ENCODE results near the gene PIH1D1.
"Not testable (repeated sequence)": the region's sequence is repeated elsewhere in the genome, so short reads cannot be mapped to it uniquely, and the experiment has no call there.

The PIH1D1 gene

GRCh38 chr19:49465371-49465770 is 13.8 kb upstream of the PIH1D1 start:
- H3K4me1 ChIP-seq (ENCODE audit: control insufficient read depth, low read depth, low read length): peaks cover 5% of the 10 kb centered on the region
- H3K9me3 ChIP-seq (ENCODE audit: control insufficient read depth, low read depth, low read length): no peaks in the 10 kb centered on the region
- no peak overlapping the region for H3K9ac ChIP-seq (ENCODE audit: low read length)
- no peak overlapping the region for H3K27ac ChIP-seq (ENCODE audit: low read length)
- no peak overlapping the region for H3K4me3 ChIP-seq (ENCODE audit: low read length)
- no peaks in the 10 kb centered on the region for H3K27me3 ChIP-seq (ENCODE audit: control insufficient read depth, insufficient read depth, low read length)
- H3K36me3 ChIP-seq (ENCODE audit: control insufficient read depth, low read depth, low read length): peaks cover 7% of the 10 kb centered on the region

GRCh38 chr19:49463960-49464740 is 12.5 kb upstream of the PIH1D1 start:
- Histone ChIP-seq H3K4me1 (ENCODE audit: control insufficient read depth, low read depth, low read length) (peaks cover 5% of the 10 kb centered on the region), H3K9me3 (ENCODE audit: control insufficient read depth, low read depth, low read length) (no peaks in the 10 kb centered on the region), H3K9ac (ENCODE audit: low read length) (no peak overlapping the region), H3K27ac (ENCODE audit: low read length) (no peak overlapping the region), H3K27me3 (ENCODE audit: control insufficient read depth, insufficient read depth, low read length) (no peaks in the 10 kb centered on the region), H3K4me3 (ENCODE audit: low read length) (no peak overlapping the region), H3K36me3 (ENCODE audit: control insufficient read depth, low read depth, low read length) (no peaks in the 10 kb centered on the region)

- no peaks in the 10 kb centered on the region for H3K4me1 ChIP-seq (ENCODE audit: control insufficient read depth, low read depth, low read length)
- no peaks in the 10 kb centered on the region for H3K36me3 ChIP-seq (ENCODE audit: control insufficient read depth, low read depth, low read length)
- no peak overlapping the region for H3K9ac ChIP-seq (ENCODE audit: low read length)
- H3K27me3 ChIP-seq (ENCODE audit: control insufficient read depth, insufficient read depth, low read length): no peaks in the 10 kb centered on the region
- H3K4me3 ChIP-seq (ENCODE audit: low read length): no peak overlapping the region
- H3K27ac ChIP-seq (ENCODE audit: low read length): no peak overlapping the region
- H3K9me3 ChIP-seq (ENCODE audit: control insufficient read depth, low read depth, low read length): no peaks in the 10 kb centered on the region
Measured at GRCh38 chr19:49462492-49462891, 10.9 kb upstream of the PIH1D1 start.

- Histone ChIP-seq H3K4me1 (ENCODE audit: control insufficient read depth, low read depth, low read length) (no peaks in the 10 kb centered on the region), H3K9ac (ENCODE audit: low read length) (no peak overlapping the region), H3K27ac (ENCODE audit: low read length) (no peak overlapping the region), H3K9me3 (ENCODE audit: control insufficient read depth, low read depth, low read length) (no peaks in the 10 kb centered on the region), H3K36me3 (ENCODE audit: control insufficient read depth, low read depth, low read length) (no peaks in the 10 kb centered on the region), H3K4me3 (ENCODE audit: low read length) (no peak overlapping the region), H3K27me3 (ENCODE audit: control insufficient read depth, insufficient read depth, low read length) (no peaks in the 10 kb centered on the region)
Measured at GRCh38 chr19:49461656-49462055, 10.0 kb upstream of the PIH1D1 start.

- H3K4me3 ChIP-seq (ENCODE audit: low read length); H3K9ac ChIP-seq (ENCODE audit: low read length); H3K27ac ChIP-seq (ENCODE audit: low read length); H3K4me1 ChIP-seq (ENCODE audit: control insufficient read depth, low read depth, low read length); H3K27me3 ChIP-seq (ENCODE audit: control insufficient read depth, insufficient read depth, low read length); H3K9me3 ChIP-seq (ENCODE audit: control insufficient read depth, low read depth, low read length); H3K36me3 ChIP-seq (ENCODE audit: control insufficient read depth, low read depth, low read length): not testable (repeated sequence)
Measured at GRCh38 chr19:49461130-49461529, 9.5 kb upstream of the PIH1D1 start.

- Histone ChIP-seq H3K9ac (ENCODE audit: low read length) (no peak overlapping the region), H3K27me3 (ENCODE audit: control insufficient read depth, insufficient read depth, low read length) (no peaks in the 10 kb centered on the region), H3K36me3 (ENCODE audit: control insufficient read depth, low read depth, low read length) (no peaks in the 10 kb centered on the region), H3K4me1 (ENCODE audit: control insufficient read depth, low read depth, low read length) (no peaks in the 10 kb centered on the region), H3K27ac (ENCODE audit: low read length) (no peak overlapping the region), H3K9me3 (ENCODE audit: control insufficient read depth, low read depth, low read length) (no peaks in the 10 kb centered on the region), H3K4me3 (ENCODE audit: low read length) (no peak overlapping the region)
Measured at GRCh38 chr19:49459388-49459787, 7.8 kb upstream of the PIH1D1 start.

- Histone ChIP-seq H3K9me3 (ENCODE audit: control insufficient read depth, low read depth, low read length) (no peaks in the 10 kb centered on the region), H3K4me3 (ENCODE audit: low read length) (no peak overlapping the region), H3K9ac (ENCODE audit: low read length) (no peak overlapping the region), H3K27me3 (ENCODE audit: control insufficient read depth, insufficient read depth, low read length) (no peaks in the 10 kb centered on the region), H3K27ac (ENCODE audit: low read length) (no peak overlapping the region), H3K36me3 (ENCODE audit: control insufficient read depth, low read depth, low read length) (no peaks in the 10 kb centered on the region), H3K4me1 (ENCODE audit: control insufficient read depth, low read depth, low read length) (peaks cover 4% of the 10 kb centered on the region)
Measured at GRCh38 chr19:49458567-49458903, 6.9 kb upstream of the PIH1D1 start.

- peaks cover 4% of the 10 kb centered on the region for H3K4me1 ChIP-seq (ENCODE audit: control insufficient read depth, low read depth, low read length)
- no peaks in the 10 kb centered on the region for H3K36me3 ChIP-seq (ENCODE audit: control insufficient read depth, low read depth, low read length)
- H3K27ac ChIP-seq (ENCODE audit: low read length): no peak overlapping the region
- no peaks in the 10 kb centered on the region for H3K9me3 ChIP-seq (ENCODE audit: control insufficient read depth, low read depth, low read length)
- no peaks in the 10 kb centered on the region for H3K27me3 ChIP-seq (ENCODE audit: control insufficient read depth, insufficient read depth, low read length)
- no peak overlapping the region for H3K4me3 ChIP-seq (ENCODE audit: low read length)
- no peak overlapping the region for H3K9ac ChIP-seq (ENCODE audit: low read length)
Measured at GRCh38 chr19:49456326-49456725, 4.7 kb upstream of the PIH1D1 start.

- Histone ChIP-seq H3K4me3 (ENCODE audit: low read length) (no peak overlapping the region), H3K27me3 (ENCODE audit: control insufficient read depth, insufficient read depth, low read length) (no peaks in the 10 kb centered on the region), H3K4me1 (ENCODE audit: control insufficient read depth, low read depth, low read length) (peaks cover 4% of the 10 kb centered on the region), H3K27ac (ENCODE audit: low read length) (no peak overlapping the region), H3K9me3 (ENCODE audit: control insufficient read depth, low read depth, low read length) (no peaks in the 10 kb centered on the region), H3K9ac (ENCODE audit: low read length) (no peak overlapping the region), H3K36me3 (ENCODE audit: control insufficient read depth, low read depth, low read length) (no peaks in the 10 kb centered on the region)
Measured at GRCh38 chr19:49455773-49456172, 4.2 kb upstream of the PIH1D1 start.

- Histone ChIP-seq H3K27ac (ENCODE audit: low read length) (peak overlapping the region; percentile 99), H3K4me3 (ENCODE audit: low read length) (peak overlapping the region; percentile 100), H3K36me3 (ENCODE audit: control insufficient read depth, low read depth, low read length) (peaks cover 4% of the 10 kb centered on the region)
Measured at GRCh38 chr19:49453757-49454240, 2.2 kb upstream of the PIH1D1 start.

GRCh38 chr19:49453013-49453756 is 1.6 kb upstream of the PIH1D1 start, which contains the start of gene ALDH16A1:
ALDH16A1 (plus strand) TSS chr19:49453225; CDS start chr19:49453332, 107 bp downstream.
- peak within 1 kb of the TSS; percentile 100 for H3K4me3 ChIP-seq (ENCODE audit: low read length)
- no peaks in the 10 kb centered on the region for H3K9me3 ChIP-seq (ENCODE audit: control insufficient read depth, low read depth, low read length)
- H3K27me3 ChIP-seq (ENCODE audit: control insufficient read depth, insufficient read depth, low read length): no peaks in the 10 kb centered on the region
- peaks cover 4% of the 10 kb centered on the region for H3K4me1 ChIP-seq (ENCODE audit: control insufficient read depth, low read depth, low read length)
- H3K9ac ChIP-seq (ENCODE audit: low read length): peak within 1 kb of the TSS; percentile 100
- peaks cover 4% of the 10 kb centered on the region for H3K36me3 ChIP-seq (ENCODE audit: control insufficient read depth, low read depth, low read length)
- H3K27ac ChIP-seq (ENCODE audit: low read length): peak within 1 kb of the TSS; percentile 99

More at GRCh38 chr19:49453757-49454240, 2.2 kb upstream of the PIH1D1 start:
- Histone ChIP-seq H3K9me3 (ENCODE audit: control insufficient read depth, low read depth, low read length) (no peaks in the 10 kb centered on the region), H3K27me3 (ENCODE audit: control insufficient read depth, insufficient read depth, low read length) (no peaks in the 10 kb centered on the region), H3K9ac (ENCODE audit: low read length) (peak overlapping the region; percentile 100), H3K4me1 (ENCODE audit: control insufficient read depth, low read depth, low read length) (peaks cover 4% of the 10 kb centered on the region)
